ENCODE results near the gene TCERG1L. TPM values are rescaled to one million over a fixed set of nuclear protein-coding genes. Genes with fewer than 3 reads are reported as not detected.
A peak's percentile ranks its signal among the peaks of the same experiment; 100 is the strongest.
"Not testable (repeated sequence)": the region's sequence is repeated elsewhere in the genome, so short reads cannot be mapped to it uniquely, and the experiment has no call there.

TCERG1L gene
- total RNA-seq, 1 donor from 2014 or later: not detected

DNA sequence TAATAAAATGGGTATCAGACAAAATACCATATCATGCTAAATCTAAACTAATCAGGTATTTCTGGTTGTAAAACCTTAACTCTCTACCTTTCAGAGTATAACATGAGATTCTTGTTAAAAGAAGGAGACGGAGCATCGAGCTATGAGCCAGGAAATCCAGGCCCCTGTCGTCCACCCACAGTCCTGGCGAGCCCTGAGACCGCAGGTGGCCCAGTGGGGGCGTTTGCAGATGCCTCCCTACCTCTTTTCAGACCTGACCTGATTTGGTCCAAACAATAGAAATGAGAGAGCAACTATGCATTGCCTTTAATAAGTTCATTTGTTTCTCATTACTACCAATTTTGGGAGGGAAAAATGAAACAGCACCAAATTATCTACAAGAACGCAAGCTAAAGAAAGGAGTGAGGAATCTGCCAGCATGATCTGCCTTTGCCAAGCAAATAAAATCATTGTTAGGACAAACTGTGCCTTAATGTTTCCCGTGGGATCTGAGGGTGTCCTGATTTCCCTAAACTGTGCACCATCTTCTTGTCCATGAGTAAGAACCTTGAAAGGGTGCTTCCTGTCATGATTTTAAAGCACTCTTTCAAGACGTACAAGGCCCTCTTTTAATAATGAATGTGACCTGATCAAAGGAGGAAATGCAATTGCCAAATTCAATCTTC, 166.7 kb downstream of the TCERG1L start:
- no peak for ATAC-seq (ENCODE audit: poor library complexity)
- intact Hi-C loops (cut with DNase I): no loop called here
- DNase-seq: no peak

DNA sequence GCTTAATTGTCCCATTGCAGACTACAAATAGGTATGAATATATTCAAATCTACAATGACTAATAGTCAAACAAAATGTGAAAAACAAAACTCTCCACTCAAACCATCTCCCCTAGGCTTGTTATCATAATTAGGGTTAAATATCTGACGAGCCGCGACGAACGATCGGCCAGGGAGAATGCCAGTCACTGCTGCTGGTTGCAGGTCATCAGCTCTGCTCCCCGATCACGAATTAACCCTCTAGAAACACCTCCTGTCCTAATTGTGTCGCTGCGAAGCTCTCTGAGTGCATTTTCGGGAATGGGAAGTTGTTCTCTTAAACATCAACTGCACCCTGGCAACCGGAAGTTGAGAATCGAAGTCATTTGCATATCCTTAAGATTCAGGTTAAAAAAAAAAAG, 167.3 kb downstream of the TCERG1L start:
- DNase-seq: no peak
- ATAC-seq (ENCODE audit: poor library complexity): no peak
- intact Hi-C loops (cut with DNase I): no loop called here

DNA sequence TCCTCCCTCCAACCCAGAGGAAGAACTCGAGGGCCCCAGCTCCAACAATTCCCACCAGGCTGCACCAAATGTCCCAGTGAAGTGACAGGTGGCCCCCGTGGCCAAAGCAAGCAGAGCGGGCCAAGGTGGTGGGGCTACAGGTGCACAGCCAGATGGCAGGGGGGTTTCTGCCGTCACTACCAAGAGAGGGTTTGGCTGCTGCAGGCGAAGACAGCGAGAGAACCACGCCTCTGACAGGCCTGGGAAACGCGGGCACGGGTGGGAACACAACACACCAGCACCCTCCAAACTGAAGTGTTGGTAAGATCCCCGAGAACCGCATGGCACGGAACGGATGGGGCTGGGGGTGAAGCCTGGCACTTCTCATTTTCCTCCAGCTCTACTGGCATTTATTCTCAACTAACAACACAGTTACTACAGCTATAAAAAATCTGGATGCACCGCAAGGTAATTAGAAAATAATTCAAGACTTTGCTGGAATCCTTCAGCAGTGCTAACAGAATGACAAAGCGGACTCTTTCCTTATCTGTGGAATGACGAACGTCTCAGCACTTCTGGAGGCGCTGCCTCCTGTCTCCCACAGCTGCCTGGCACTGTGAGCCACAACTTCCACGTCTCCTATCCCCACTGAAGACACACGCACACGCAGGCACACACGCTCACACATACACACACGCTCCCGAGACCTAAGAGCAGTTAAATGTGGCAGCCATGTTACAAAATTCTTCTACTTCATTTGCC, 167.9 kb downstream of the TCERG1L start:
- no peak for DNase-seq
- intact Hi-C loops (cut with DNase I): no loop called here
- no peak for ATAC-seq (ENCODE audit: poor library complexity)

DNA sequence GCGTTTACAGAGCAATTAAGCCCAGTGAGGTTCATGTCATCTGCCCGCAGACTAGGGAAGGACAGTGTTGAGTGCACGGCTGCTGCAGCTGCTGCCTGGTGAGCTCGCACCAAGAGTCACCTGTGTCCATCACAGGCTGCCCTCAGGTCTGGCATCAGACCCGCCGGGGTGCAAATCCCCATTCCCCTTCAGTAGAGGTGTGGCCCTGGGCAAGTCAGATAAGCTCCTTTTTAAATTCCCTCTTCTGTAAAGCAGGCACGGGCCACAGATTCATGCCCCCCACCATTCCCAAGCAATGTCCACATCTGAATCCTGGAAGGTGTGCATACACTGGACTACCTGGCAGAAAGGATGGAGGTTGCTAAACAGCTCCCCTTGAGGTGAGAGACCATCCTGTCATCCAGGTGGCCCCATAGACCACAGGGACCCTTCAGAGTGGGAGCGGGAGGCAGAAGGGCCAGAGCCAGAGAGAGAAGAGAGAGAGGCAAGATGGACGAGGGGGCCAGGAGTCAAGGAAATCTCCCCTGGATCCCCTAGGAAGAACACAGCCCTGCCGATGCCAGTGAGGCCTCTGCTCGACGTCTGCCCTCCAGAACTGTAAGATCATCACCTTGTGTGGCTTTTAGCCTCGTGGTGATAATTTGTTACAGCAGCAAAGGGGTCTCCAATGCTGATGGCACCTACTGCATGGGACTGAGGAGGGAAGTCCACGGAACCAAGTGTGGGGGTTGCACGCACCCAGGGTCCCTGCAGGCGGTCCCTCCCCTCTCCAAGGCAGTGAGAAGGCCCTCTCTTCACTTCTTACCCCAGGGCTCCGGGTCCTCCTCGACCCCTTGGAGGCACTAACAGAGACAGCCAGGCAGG, 168.8 kb downstream of the TCERG1L start:
- ATAC-seq (ENCODE audit: poor library complexity) (no peak), DNase-seq (no peak)

DNA sequence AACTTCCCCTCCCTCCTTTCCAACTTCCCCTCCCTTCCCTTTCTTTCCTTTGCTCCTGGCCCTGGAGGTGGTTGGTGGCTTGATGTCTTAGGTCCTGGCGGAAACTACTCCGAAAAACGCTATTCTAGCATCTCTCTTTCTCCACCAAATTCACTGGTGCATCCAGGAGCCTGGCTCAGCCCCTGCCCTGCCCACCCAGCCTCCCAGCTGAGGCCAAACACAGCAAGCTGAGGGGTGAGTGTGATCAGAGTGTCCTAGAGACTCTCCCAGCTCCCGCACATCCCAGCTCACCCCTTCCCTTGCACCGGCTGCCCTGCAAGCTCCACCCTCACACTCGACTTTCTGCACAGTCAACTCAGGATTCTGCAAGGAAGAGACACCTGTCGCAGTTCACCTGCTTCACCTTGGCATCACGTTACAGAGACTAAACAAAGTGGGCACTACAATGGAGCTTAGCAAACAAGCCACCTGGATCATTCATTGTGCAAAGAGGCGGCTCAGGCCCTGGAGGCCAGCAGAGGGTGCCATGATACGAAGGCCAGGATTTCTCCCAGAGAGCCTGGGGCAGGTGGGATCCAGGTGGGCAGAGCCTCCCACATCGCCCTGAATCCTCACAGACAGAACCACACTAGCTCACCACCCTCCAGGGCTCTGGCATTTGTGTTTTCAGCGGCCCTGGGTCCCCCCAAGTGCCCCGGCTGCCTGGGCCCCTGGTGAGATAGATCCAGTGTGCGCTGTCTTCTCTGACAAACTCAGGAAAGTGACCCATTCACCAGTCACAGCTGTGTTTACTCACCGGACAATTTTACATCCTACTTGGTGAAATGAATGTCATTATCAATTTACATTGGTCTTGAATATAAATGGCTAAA, 169.6 kb downstream of the TCERG1L start:
- DNase-seq (no peak), ATAC-seq (ENCODE audit: poor library complexity) (no peak)
- intact Hi-C loops (cut with DNase I): no loop called here

More for the DNA sequence above, 168.8 kb downstream of the TCERG1L start:
- intact Hi-C loops (cut with DNase I): no loop called here

DNA sequence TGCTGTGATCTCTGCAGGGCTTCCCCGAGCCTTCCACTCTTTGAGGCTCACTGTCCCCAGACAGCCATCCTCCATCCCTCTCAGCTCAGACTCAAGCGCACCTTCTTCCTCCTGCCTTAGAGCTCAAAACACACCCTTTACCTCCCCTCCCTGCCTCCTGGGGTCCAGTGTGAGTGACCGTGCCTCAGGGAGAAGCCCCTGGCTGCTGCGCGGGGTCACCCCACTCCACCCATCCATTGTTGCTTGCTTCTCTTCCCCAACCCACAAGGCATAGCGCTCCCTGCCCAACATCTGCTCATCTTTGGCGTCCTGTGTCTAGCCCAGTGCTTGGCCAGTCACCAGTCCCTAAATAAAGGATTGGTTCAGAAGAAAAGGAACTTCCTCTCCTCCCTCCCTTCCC, 170.3 kb downstream of the TCERG1L start:
- DNase-seq: no peak
- intact Hi-C loops (cut with DNase I): no loop called here
- ATAC-seq (ENCODE audit: poor library complexity): no peak

DNA sequence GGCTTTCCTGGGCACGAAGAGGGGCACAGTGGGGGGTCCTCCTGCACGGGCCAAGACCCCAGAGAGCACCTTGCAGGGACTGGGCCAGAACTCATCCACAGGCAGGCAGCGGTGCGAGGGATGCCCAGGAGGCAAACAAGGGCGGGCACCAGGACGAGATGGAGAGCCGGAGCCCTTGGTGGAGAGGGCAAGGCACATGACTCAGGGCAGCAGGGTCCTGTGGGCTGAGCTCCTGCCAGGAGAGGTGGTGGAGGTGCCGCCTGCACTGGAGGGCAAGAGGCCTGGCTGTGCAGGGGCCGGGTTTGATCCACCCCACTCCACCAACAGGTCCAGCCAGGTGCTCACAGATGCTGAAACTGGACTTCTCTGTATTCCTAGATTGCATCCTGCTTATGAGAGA, 170.9 kb downstream of the TCERG1L start:
- intact Hi-C loops (cut with DNase I): no loop called here
- DNase-seq: no peak
- ATAC-seq (ENCODE audit: poor library complexity): no peak

DNA sequence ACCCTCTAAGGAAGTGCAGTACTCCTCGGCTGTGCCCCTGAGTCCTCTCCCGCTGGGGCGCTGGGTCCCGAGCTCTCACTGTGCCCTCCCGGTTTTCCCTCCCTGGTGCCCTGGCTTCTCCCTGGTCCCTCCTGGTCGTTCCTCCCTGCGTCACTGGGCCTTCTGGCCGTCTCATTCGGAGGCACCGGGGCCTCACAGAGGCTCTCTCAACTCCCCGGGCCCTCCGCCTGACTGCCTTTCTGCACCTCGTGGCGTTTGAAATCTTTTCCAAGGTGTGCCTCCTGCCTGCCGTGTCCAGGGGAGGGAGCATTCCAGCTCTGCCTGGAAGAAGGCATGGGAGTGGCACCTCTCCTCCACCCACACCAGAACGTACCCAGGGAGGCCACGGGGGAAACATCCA, 174.3 kb downstream of the TCERG1L start:
- intact Hi-C loops (cut with DNase I): no loop called here
- DNase-seq (no peak), ATAC-seq (ENCODE audit: poor library complexity) (no peak)

DNA sequence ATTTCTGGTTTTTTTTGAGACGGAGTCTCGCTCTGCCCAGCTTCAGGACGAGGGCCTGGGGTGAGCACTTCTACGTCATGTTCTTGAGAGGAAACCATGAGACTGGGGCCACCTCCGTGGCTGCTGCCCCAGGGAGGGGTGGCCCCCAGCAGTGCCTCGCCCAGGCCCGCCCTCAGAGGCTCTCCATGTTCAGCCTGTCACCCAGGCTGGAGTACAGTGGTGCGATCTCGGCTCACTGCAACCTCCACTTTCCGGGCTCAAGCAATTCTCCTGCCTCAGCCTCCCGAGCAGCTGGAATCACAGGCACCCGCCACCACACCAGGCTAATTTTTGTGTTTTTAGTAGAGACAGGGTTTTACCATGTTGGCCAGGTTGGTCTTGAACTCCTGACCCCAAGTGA, 175.2 kb downstream of the TCERG1L start:
- intact Hi-C loops (cut with DNase I); ATAC-seq (ENCODE audit: poor library complexity); DNase-seq: not testable (repeated sequence)

DNA sequence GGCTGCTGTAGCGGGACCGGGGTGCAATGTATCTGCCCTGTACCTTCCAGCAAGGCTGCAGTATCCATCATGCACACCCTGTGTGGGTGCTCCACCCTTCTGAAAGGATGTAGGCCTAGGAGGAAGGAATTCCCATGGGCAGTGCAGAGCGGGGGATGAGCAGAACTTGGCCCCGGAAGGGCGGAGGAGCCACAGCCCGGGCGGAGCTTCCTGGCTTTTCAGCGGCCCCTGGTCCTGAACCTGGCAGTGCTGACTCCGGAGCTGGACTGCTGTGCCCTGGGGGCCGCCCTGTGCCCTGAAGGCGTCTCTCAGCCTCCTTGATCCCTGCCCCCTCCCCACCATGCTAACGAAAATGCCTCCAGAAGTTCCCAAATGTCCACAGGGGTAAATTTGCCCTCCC, 175.8 kb downstream of the TCERG1L start:
- DNase-seq (no peak), ATAC-seq (ENCODE audit: poor library complexity) (no peak)
- intact Hi-C loops (cut with DNase I): no loop called here

DNA sequence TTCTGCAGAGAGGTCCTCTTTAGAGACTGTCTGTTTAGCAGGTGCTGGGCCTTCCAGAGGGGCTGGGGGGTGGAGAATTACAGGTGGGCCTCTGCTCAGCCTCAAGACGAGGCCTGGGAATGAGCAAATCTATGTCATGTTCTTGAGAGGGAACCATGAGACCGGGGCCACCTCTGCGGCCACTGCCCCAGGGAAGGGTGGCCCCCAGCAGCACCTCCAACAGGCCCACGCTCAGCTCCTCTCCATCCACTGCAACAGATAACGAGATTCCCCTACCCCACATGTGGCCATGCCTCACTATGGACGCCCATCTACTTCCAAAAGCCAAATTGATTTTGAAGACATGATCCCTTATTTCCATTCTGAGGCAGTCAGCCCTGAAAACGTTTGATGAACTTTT, 176.9 kb downstream of the TCERG1L start:
- no peak for ATAC-seq (ENCODE audit: poor library complexity)
- DNase-seq: no peak
- intact Hi-C loops (cut with DNase I): no loop called here

DNA sequence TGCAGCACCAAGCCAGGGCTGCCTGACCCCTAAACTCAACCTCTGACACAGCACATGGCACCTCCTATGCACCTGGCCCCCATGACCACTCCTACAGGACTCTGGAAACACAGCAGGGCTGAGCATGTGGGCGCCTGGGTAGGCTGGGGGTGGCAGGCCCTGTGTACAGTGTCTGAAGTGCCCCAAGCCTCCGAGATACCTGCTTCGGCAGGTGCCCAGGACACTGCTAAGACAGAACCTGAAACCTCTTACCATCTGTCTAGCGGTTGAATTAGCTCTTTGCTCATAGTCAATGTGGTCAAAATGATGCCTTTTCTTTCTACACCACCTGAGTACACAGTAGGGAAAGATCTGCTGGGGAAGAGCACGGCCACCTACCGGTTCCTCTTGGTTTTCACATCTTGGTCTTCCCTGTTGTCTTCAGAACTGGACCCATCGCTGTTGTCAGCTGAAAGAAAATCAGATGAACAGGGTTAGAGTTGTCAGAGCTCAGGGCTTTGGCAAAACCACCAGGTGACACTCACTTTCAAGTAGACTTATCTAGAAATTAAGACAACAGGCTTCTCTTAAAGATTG, 177.4 kb downstream of the TCERG1L start:
- intact Hi-C loops (cut with DNase I): no loop called here
- DNase-seq: no peak
- ATAC-seq (ENCODE audit: poor library complexity): no peak

DNA sequence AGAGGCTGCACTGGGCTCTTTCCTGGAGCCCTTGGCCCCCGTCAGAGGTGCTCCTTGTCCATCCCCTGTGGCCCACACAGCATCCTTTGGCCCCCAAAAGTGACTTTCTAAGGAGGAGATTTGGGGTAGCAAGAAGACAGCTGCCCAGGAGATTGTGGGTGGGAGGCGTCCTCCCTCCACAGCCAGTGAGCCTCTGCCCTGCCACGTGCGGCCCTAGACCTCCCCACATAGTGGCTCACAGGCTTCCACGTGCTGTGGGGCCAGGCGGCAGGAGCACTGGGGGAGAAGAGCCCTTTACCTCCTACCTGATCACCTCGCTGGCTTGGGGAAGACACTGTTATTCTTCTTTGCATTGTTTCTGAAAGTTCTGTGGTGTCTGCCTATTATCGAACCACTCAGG, 178.8 kb downstream of the TCERG1L start:
- DNase-seq (no peak), ATAC-seq (ENCODE audit: poor library complexity) (no peak)
- intact Hi-C loops (cut with DNase I): no loop called here

DNA sequence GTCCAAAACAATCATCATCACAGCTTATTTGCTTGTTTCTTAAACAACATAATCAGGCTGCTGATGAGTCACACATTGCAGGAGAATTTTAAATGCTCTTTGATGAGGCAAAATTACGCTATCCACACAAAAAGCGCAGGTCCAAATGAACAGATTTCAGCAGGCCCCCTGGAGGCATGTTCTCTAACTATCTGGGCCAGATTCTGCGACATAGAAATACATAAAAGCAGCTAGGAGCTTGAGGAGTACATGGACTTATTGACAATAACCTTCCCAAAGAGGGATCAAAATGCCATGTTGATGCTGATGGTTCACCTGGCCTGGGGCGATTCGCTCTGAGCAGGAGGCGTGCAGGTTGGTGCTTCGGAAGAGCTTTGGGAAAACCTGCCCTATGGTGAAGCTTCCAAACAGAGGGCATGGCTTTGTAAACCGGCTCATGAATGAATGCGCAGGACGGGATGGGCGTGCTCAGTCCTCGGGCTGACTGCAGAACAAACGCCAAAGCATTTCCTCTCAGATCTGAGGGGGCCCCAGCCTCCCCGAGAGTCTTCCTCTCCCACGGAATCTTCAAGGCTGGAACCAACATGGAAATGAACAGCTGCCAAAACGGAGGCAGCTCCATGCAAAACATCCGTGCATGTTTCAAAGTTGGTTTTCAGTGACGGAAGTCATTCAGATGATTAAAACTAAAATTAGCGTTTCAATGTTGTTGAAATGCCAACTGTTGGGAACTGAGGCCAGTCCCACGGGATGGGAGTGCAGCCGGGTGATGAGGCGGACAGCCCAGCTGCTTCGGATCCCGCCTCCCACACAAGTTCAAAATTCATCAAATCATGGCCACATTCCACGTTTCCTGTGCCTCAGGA, 179.6 kb downstream of the TCERG1L start:
- DNase-seq: no peak
- peak; percentile 43 for ATAC-seq (ENCODE audit: poor library complexity)
- intact Hi-C loops (cut with DNase I): no loop called here

DNA sequence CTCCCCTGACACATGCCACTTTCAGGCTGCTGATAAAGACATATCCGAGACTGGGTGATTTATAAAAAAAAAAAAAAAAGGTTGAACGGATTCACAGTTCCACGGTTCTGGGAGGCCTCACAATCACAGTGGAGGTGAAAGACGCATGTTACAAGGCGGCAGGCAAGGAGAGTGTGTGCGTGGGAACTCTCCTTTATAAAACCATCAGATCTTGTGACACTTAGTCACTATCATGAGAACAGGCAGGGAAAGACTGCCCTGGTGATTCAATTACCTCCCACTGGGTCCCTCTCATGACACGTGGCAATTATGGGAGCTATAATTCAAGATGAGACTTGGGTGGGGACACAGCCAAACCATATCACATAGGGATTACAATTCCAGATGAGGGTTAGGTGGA, 181.5 kb downstream of the TCERG1L start:
- intact Hi-C loops (cut with DNase I): no loop called here
- DNase-seq (no peak), ATAC-seq (ENCODE audit: poor library complexity) (no peak)

DNA sequence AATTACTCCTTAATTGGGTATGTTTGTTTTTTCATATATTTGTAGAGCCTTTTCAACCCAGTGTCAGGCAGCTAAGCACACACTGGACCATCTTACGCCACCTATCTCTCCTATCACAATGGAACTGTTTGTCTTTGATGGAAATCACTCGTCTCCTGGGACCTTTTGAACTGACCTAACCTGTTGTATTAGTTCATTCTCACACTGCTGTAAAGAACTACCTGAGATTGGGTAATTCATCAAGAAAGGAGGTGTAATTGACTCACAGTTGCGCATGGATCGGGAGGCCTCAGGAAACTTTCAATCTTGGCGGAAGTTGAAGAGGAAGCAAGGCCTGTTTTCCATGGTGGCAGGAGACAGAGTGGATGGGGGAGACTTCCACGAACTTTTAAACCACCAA, 182.0 kb downstream of the TCERG1L start:
- intact Hi-C loops (cut with DNase I): no loop called here
- ATAC-seq (ENCODE audit: poor library complexity): no peak
- no peak for DNase-seq

DNA sequence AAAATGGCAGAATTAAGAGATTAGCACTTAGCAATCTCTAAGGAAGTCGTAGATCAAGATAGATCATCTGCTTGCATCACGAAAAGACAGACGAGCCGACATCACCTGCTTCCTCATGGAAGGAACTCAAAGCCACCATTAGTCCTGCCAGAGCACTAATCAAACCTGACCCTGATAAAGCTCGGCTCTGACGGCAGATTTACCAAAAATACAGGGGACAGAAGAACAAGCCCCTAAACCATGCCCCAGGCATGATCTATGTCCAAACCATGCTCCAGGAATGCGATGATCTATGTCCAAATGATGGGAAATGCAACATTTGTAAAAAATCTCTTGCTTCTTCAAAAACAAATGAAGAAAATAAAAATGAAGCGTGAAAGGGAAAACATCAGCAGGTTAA, 182.8 kb downstream of the TCERG1L start:
- intact Hi-C loops (cut with DNase I): no loop called here
- ATAC-seq (ENCODE audit: poor library complexity) (no peak), DNase-seq (no peak)

DNA sequence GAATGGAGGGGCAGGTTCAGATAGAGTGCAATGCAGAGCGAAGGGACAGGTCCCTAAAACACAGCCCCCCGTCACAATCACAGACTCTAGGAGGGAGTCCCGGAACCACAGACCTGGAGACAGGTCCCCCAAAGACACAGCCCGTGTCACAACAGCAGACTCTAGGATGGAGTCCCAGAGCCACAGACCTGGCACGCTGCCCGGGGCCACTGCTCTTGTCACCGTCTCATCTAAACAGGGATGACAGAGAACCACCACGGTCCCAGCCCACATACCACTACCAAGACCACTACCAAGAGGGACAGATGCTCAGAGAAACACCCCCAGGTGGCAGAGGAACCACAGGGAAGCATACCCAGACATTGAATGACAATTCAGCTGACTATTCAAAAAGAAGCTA, 183.9 kb downstream of the TCERG1L start:
- ATAC-seq (ENCODE audit: poor library complexity) (no peak), DNase-seq (no peak)
- intact Hi-C loops (cut with DNase I): no loop called here

Data from Right ventricle myocardium superior (tissue), 1 donor.